ENCODE measurements around the gene DCDC2B.
"Not testable (repeated sequence)": the region's sequence is repeated elsewhere in the genome, so short reads cannot be mapped to it uniquely, and the experiment has no call there.

The DCDC2B gene

DNA sequence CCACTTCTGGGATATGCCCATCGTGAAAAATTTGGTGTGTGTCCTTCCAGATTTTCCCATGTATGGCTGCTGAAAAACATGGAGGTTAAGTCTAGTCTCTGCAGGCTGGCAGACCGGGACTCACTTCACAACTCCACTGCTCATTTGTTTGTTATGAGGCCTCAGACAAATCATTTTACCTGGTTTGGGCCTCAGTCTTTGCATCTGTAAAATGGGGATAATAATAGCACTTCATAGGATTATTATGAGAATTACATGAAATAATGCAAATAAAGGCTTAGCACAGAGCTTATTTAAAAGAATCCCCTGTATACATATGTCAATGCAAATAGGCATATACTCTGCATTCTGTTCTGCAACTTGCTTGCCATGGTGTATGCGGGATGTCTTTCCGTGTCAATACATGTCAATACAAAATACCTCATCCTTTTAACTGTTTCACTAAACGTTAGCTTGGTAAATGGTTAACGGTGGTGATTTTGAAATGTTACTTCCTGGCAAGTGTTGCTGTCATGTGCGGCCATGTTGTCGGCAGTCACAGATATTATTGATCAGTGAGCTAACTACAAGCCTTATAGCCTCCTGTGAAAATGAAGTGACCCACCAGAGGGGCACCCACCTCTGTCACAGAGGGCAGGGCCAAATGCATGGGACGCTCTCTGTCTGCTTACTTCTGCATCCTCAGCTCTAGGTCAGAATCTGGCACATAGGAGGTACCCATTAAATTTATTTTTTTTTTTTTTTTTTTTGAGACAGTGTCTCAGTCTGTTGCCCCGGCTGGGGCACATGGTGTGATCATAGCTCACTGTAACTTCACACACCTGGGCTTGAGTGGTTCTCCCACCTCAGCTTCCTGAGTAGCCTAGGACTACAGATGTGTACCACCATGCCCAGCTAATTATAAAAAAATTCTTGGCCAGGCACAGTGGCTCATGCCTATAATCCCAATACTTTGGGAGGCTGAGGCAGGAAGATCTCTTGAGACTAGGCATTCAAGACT, 46.5 kb downstream of the DCDC2B start:
- no peak overlapping the region for H3K4me3 ChIP-seq (ENCODE audit: low read depth, low read length)
- H3K27me3 ChIP-seq (ENCODE audit: control insufficient read depth, insufficient read depth, low read length) = no peaks in the 10 kb centered on the region
- H3K36me3 ChIP-seq (ENCODE audit: control insufficient read depth, insufficient read depth, low read length) = no peaks in the 10 kb centered on the region
- H3K9ac ChIP-seq (ENCODE audit: low read depth, low read length) = no peak overlapping the region
- H3K4me1 ChIP-seq (ENCODE audit: control insufficient read depth, insufficient read depth, low read length) = no peaks in the 10 kb centered on the region
- no peaks in the 10 kb centered on the region for H3K9me3 ChIP-seq (ENCODE audit: control insufficient read depth, insufficient read depth, low read length)

DNA sequence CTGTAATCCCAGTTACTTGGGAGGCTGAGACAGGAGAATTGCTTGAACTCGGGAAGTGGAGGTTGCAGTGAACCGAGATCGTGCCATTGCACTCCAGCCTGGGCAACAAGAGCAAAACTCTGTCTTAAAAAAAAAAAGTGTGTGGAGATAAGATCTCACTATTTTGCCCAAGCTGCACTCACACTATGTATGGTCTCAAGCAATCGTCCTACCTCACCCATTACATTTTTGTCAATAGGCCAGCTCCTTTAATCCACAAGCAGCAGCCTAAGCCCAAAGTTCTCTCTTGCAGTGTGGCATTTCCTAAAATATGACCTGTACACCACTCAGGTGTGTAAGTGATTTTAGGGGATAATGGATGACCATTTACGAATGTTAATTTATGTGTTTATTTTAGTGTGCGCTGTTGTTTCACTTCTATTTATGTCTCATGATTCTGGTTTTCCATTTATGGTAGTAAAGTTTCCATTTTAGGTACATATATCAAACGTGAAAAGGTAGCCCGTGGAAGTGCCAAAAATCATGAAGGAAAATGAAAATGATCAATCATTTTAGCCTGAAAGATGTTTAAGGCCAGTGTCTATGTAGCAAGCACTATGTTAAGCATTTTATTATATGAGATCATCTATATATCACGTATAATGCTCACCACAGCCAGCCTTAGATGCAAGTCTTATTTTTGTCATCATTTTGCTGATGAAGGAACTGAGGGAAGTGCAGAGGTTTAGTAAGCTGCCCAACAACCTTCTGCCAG, 47.8 kb downstream of the DCDC2B start:
- Histone ChIP-seq H3K27me3 (ENCODE audit: control insufficient read depth, insufficient read depth, low read length) (no peaks in the 10 kb centered on the region), H3K9ac (ENCODE audit: low read depth, low read length) (no peak overlapping the region), H3K4me3 (ENCODE audit: low read depth, low read length) (no peak overlapping the region), H3K36me3 (ENCODE audit: control insufficient read depth, insufficient read depth, low read length) (no peaks in the 10 kb centered on the region), H3K9me3 (ENCODE audit: control insufficient read depth, insufficient read depth, low read length) (no peaks in the 10 kb centered on the region), H3K4me1 (ENCODE audit: control insufficient read depth, insufficient read depth, low read length) (no peaks in the 10 kb centered on the region)

DNA sequence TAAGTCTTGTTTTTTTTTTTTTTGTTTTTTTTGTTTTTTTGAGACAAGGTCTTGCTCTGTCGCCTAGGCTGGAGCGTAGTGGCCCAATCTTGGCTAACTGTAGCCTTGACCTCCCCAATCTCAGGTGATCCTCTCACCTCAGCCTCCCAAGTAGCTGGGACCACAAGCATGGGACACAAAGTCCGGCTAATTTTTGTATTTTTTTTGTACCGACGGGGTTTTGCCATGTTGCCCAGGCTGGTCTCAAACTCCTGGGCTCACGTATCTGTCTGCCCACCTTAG, 48.3 kb downstream of the DCDC2B start:
- Histone ChIP-seq H3K27me3 (ENCODE audit: control insufficient read depth, insufficient read depth, low read length) (no peaks in the 10 kb centered on the region), H3K9me3 (ENCODE audit: control insufficient read depth, insufficient read depth, low read length) (no peaks in the 10 kb centered on the region), H3K4me1 (ENCODE audit: control insufficient read depth, insufficient read depth, low read length) (no peaks in the 10 kb centered on the region), H3K36me3 (ENCODE audit: control insufficient read depth, insufficient read depth, low read length) (no peaks in the 10 kb centered on the region), H3K4me3 (ENCODE audit: low read depth, low read length) (no peak overlapping the region), H3K9ac (ENCODE audit: low read depth, low read length) (no peak overlapping the region)

DNA sequence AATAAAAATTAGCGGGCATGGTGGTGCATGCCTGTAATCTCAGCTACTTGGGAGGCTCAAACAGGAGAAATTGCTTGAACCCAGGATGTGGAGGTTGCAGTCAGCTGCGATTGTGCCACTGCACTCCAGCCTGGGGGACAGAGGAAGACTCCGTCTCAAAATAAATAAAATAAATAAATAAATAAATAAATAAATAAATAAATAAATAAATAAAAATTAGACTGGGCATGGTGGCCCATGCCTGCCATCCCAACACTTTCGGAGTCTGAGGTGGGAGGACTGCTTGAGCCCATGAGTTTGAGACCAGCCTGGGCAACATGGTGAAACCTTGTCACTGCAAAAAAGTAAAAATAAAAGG, 54.3 kb downstream of the DCDC2B start:
- H3K27me3 ChIP-seq (ENCODE audit: control insufficient read depth, insufficient read depth, low read length); H3K36me3 ChIP-seq (ENCODE audit: control insufficient read depth, insufficient read depth, low read length); H3K9ac ChIP-seq (ENCODE audit: low read depth, low read length); H3K4me3 ChIP-seq (ENCODE audit: low read depth, low read length); H3K9me3 ChIP-seq (ENCODE audit: control insufficient read depth, insufficient read depth, low read length); H3K4me1 ChIP-seq (ENCODE audit: control insufficient read depth, insufficient read depth, low read length): not testable (repeated sequence)

DNA sequence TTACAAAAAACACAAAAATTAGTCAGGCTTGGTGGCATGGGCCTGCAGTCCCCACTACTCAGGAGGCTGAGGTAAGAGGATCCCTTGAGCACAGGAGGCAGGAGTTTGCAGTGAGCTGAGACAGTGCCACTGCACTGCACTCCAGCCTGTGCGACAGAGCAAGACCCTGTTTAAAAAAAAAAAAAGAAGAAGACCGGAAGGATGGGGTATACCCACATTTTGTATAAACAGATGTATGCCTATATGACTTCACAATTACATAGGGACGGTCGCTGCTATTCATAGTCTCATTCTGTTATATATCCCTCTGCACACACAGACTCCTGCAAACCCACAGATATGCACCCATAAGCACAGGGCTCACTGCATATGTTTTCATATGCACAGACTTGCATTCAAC, 54.9 kb downstream of the DCDC2B start:
- no peaks in the 10 kb centered on the region for H3K36me3 ChIP-seq (ENCODE audit: control insufficient read depth, insufficient read depth, low read length)
- H3K4me3 ChIP-seq (ENCODE audit: low read depth, low read length) = no peak overlapping the region
- H3K4me1 ChIP-seq (ENCODE audit: control insufficient read depth, insufficient read depth, low read length) = no peaks in the 10 kb centered on the region
- H3K9ac ChIP-seq (ENCODE audit: low read depth, low read length) = no peak overlapping the region
- no peaks in the 10 kb centered on the region for H3K9me3 ChIP-seq (ENCODE audit: control insufficient read depth, insufficient read depth, low read length)
- H3K27me3 ChIP-seq (ENCODE audit: control insufficient read depth, insufficient read depth, low read length) = no peaks in the 10 kb centered on the region

Measured in iPS-15b (cell line).